ENCODE measurements around the gene SH3GL1. TPM values are rescaled to one million over a fixed set of nuclear protein-coding genes. Genes with fewer than 3 reads are reported as not detected.
A peak's percentile ranks its signal among the peaks of the same experiment; 100 is the strongest.

Gene SH3GL1
- total and polyA plus RNA-seq, 2 of the 4 experiments (the other 2 are of a cell fraction), result 28.1 to 138 TPM

GRCh38 chr19:4441994-4442818 is 41.9 kb upstream of the SH3GL1 start:
- H3K79me1 ChIP-seq (ENCODE audit: low read depth in 1 of 2, low read length in 2 of 2), result peaks cover 3 to 30% of the 10 kb centered on the region in 2 experiments
- H3K36me3 ChIP-seq (ENCODE audit: control insufficient read depth, insufficient read depth, low read length), result peaks cover 35% of the 10 kb centered on the region
- ATAC-seq (ENCODE audit: low read depth) (no peak), DNase-seq (no peak)
- dilution Hi-C loops (cut with HindIII; ENCODE audit: low sequenced_read_pairs, unreplicated experiment), result no loop called here
- no peak overlapping the region for H3K56ac ChIP-seq (ENCODE audit: extremely low read depth, insufficient read depth, low read length)
- no peak overlapping the region for H2AFZ ChIP-seq (replicated peaks; ENCODE audit: low read length, poor library complexity)
- no peak overlapping the region for H3K14ac ChIP-seq (replicated peaks; ENCODE audit: low read depth, low read length)
- ChIA-PET CTCF (no interaction called here), POLR2A (ENCODE audit: unreplicated experiment) (no interaction called here)
- H2BK20ac ChIP-seq (ENCODE audit: low read depth, low read length), result no peak overlapping the region
- H2BK5ac ChIP-seq (ENCODE audit: low read depth, low read length, poor library complexity, severe bottlenecking), result no peak overlapping the region
- H3K4me3 ChIP-seq (ENCODE audit: insufficient read depth, low read depth, low read length), result no peak overlapping the region
- peak overlapping the region; percentile 56 for H2AK9ac ChIP-seq (replicated peaks; ENCODE audit: low read depth, low read length, poor library complexity)
- no peak overlapping the region for H3K4me2 ChIP-seq (ENCODE audit: low read depth, low read length)
- no peak overlapping the region for H4K91ac ChIP-seq (ENCODE audit: insufficient read depth, low read depth, low read length)
- TF ChIP-seq MXI1 (IDR thresholded peaks at IDR 0.05; ENCODE audit: borderline replicate concordance, low read depth, low read length) (no peak), ELK1 (IDR thresholded peaks at IDR 0.05; ENCODE audit: borderline replicate concordance, low read depth, low read length) (no peak), USF2 (IDR thresholded peaks at IDR 0.05; ENCODE audit: low read depth, low read length) (no peak), CTCF (conservative IDR thresholded peaks at IDR 0.05; ENCODE audit: low read depth, low read length) (no peak), RAD21 (IDR thresholded peaks at IDR 0.05; ENCODE audit: low read length) (no peak), BHLHE40 (IDR thresholded peaks at IDR 0.05; ENCODE audit: low read depth, low read length) (no peak), MAZ (IDR thresholded peaks at IDR 0.05; ENCODE audit: borderline replicate concordance, low read depth, low read length) (no peak), RCOR1 (IDR thresholded peaks at IDR 0.05; ENCODE audit: insufficient replicate concordance, low read length) (no peak), RFX5 (IDR thresholded peaks at IDR 0.05; ENCODE audit: low read depth, low read length) (no peak)
- intact Hi-C loops (cut with micrococcal nuclease), result no loop called here
- H3K27me3 ChIP-seq (ENCODE audit: control insufficient read depth, insufficient read depth, low read length), result no peaks in the 10 kb centered on the region
- H3K18ac ChIP-seq (ENCODE audit: low read depth, low read length), result no peak overlapping the region
- H4K8ac ChIP-seq (ENCODE audit: low read depth in 2 of 2, low read length in 2 of 2), result no peak overlapping the region
- no peak overlapping the region for H4K5ac ChIP-seq (ENCODE audit: low read depth, low read length)
- H3K9me1 ChIP-seq (ENCODE audit: insufficient read depth, low read length), result peaks cover 6% of the 10 kb centered on the region; the same call in 1 of the 2 replicates
- no peak overlapping the region for H3K23ac ChIP-seq (ENCODE audit: low read depth, low read length)
- H3K27ac ChIP-seq (ENCODE audit: insufficient read depth, low read length), result no peak overlapping the region
- no peaks in the 10 kb centered on the region for H3K4me1 ChIP-seq (ENCODE audit: control insufficient read depth, insufficient read depth, low read length)
- BruUV-seq (replicated peaks), result no TSS peak
- H3K4ac ChIP-seq (ENCODE audit: low read depth, low read length), result no peak overlapping the region
- H2BK15ac ChIP-seq (ENCODE audit: low read depth, low read length), result no peak overlapping the region
- in situ Hi-C loops (cut with MboI; ENCODE audit: low sequenced_read_pairs), result no loop called here
- no peak overlapping the region for H2BK120ac ChIP-seq (ENCODE audit: low read depth, low read length)
- H2AK5ac ChIP-seq (ENCODE audit: low read depth, low read length), result no peak overlapping the region
- 91% methylated on average over 7 of the region's 22 CpGs; no CpG with 5 or more reads in 1 of the 2 experiments for WGBS, 2 experiments (ENCODE audit: extremely low coverage in 2 of 2, insufficient read length in 1 of 2)
- H3K9ac ChIP-seq (ENCODE audit: low read depth, low read length), result no peak overlapping the region
- no peaks in the 10 kb centered on the region for H3K9me3 ChIP-seq (ENCODE audit: control insufficient read depth, insufficient read depth, low read length)
- H4K20me1 ChIP-seq (ENCODE audit: insufficient read depth, low read length), result peaks cover 10% of the 10 kb centered on the region; the same call in 1 of the 2 replicates

All from IMR-90 (cell line).